Activated CD8-positive, alpha-beta memory T cell treated with anti-CD3 and anti-CD28 coated beads, Interleukin-2, amount 50 U/mL, for 4 hours (primary cell): ENCODE data around the gene SPDYE1.
"Not testable (repeated sequence)": the region's sequence is repeated elsewhere in the genome, so short reads cannot be mapped to it uniquely, and the experiment has no call there.

Experiments
- DNase-seq: peaks from one replicate; pipeline ENCODE4 v3.0.0-alpha.2; 2020

SPDYE1 gene, protein sequence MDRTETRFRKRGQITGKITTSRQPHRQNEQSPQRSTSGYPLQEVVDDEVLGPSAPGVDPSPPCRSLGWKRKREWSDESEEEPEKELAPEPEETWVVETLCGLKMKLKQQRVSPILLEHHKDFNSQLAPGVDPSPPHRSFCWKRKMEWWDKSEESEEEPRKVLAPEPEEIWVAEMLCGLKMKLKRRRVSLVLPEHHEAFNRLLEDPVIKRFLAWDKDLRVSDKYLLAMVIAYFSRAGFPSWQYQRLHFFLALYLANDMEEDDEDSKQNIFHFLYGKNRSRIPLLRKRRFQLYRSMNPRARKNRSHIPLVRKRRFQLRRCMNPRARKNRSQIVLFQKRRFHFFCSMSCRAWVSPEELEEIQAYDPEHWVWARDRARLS

GRCh38 chr7:43997532-43997931, at the start of gene SPDYE1:
TSS of gene SPDYE1 (plus strand) at chr7:43997897. CDS start at chr7:43999950, 2,053 bp downstream.
- DNase-seq, result not testable (repeated sequence)

GRCh38 chr7:43952028-43952427, 45.7 kb upstream of the SPDYE1 start:
- no peak for DNase-seq

DNA sequence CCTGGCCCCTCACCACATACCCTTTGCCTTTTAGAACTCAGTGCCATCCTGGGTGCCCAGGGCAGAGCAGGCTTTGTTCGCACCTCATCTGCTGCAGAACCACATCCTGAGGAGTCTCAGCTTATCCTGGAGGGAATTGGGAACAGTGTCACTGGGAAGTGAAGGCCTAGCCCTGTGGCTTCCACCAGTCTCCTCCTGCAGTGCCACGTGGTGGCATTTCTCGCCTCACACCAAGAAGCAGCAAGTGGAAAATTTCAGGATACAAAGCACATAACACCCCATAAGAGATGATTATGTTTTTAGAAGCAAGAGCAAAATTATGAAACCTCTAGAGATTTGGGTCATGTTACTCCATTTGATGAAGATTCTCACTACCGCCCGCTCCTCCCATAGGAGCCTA, 44.6 kb upstream of the SPDYE1 start:
- no peak for DNase-seq

DNA sequence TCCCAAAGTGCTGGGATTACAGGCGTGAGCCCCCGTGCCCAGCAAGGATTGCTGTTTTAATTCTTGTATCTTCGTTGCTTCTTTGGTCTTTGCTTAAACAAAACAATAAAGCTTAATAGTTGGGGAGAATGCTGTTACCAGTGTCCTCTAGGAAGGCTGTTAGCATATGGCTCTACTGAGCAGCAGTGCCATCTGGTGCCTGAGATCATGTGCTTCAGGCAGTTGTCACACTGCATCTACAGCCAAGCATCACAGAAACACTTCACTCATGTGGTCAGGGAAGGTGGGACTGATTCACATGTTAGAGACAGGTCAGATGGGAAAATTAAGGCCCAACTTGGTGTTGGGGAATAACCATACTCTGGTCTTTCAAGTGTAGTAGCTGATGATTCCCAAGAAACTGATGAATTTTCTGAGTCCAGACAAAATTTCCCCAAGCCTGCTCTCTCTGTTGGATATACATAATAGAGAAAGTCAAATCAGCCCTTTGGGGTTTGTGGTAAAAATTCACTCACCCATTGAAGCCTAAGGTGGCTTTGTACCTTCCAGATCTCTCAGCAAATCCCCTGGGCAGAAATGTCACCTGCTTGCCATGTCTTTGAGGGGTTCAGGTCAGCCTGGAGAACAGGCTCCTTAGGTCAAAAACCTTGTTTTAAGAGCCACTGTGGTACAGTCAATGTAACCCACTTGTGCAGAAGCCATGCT, 43.0 kb upstream of the SPDYE1 start:
- no peak for DNase-seq

- DNase-seq, result no peak
Measured at GRCh38 chr7:43956027-43956426, 41.7 kb upstream of the SPDYE1 start.

DNA sequence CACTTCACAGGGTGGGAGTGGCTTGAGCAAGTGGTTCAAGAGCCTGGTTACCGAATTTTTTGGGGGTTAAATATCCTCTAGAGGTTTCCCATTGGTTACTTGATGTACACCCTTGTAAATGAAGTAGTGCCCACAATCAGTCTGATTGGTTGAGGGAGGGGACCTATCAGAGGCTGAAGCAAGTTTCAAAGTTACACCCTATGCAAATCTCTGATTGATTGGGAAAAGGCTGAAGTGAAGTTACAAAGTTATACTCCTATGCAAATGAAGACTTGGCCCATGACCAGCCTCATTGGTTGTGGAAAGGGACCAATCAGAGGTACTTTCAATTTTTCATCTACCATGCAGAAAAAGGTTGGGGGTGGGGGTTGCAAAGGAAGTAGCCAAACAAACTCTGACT, 36.8 kb upstream of the SPDYE1 start:
- no peak for DNase-seq

GRCh38 chr7:43966392-43966791, 31.3 kb upstream of the SPDYE1 start:
- not testable (repeated sequence) for DNase-seq

- not testable (repeated sequence) for DNase-seq
Measured at GRCh38 chr7:43968172-43969040, 29.3 kb upstream of the SPDYE1 start.

GRCh38 chr7:43969586-43969985, 28.1 kb upstream of the SPDYE1 start:
- not testable (repeated sequence) for DNase-seq

- not testable (repeated sequence) for DNase-seq
Measured at GRCh38 chr7:43970698-43971097, 27.0 kb upstream of the SPDYE1 start.

GRCh38 chr7:43974033-43974573, 23.6 kb upstream of the SPDYE1 start:
- not testable (repeated sequence) for DNase-seq

DNA sequence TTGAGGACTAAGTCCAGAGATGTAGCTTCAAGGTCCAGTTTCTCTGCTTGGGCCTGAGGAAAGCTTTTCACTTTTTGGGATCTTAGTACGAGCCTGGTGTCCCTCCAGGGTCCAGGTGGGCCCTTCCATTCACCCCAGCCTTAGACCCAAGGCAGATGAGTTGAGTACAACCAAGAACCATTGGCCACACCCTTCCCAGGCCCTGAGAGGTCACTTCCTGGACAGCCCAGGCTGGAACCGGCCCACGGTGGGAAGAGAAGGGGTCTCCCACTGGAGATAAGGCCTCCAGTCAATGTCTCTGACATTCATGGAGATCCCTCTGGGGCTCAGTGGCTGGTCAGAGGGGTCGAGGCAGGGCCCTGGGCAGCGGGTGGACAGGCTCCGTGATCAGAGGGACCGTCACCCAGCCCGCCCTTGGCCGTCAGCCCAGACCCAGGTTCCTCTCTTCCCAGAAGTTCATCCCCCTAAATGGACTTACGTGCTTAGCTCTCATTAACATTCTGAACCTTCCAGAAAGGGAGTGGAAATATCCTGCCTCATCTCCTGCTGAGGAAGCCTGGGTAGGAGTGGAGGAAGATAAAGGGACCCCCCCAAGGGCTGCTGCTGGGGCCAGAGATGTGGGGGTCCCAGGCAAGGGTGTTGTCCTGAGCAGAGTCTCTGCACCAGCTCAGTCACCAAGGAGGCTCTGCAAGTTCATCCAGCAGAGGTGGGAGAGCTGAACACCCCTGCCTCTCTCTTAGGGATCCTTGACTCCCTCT, 22.8 kb upstream of the SPDYE1 start:
- DNase-seq, result not testable (repeated sequence)

DNA sequence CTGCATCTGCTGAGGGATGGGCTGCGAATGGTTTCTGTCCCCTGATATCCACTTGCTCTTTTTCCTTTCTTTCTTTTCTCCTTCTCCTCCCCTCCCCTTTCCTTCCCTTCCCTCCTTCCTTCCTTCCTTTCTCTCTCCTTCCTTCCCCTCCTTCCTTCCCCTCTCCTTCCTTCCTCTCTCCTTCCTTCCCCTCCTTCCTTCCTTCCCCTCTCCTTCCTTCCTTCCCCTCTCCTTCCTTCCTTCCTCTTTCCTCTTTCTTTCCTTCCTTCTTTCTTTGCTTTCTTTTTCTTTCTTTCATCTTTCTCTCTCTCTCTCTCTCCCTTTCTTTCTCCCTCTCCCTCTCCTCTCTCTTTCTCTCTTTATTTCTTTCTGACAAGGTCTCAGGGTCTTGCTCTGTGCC, 20.2 kb upstream of the SPDYE1 start:
- DNase-seq, result no peak

GRCh38 chr7:43978102-43978501, 19.6 kb upstream of the SPDYE1 start:
- not testable (repeated sequence) for DNase-seq

- not testable (repeated sequence) for DNase-seq
Measured at GRCh38 chr7:43982848-43983247, 14.8 kb upstream of the SPDYE1 start.

- DNase-seq, result not testable (repeated sequence)
Measured at GRCh38 chr7:43983736-43984135, 14.0 kb upstream of the SPDYE1 start.

DNA sequence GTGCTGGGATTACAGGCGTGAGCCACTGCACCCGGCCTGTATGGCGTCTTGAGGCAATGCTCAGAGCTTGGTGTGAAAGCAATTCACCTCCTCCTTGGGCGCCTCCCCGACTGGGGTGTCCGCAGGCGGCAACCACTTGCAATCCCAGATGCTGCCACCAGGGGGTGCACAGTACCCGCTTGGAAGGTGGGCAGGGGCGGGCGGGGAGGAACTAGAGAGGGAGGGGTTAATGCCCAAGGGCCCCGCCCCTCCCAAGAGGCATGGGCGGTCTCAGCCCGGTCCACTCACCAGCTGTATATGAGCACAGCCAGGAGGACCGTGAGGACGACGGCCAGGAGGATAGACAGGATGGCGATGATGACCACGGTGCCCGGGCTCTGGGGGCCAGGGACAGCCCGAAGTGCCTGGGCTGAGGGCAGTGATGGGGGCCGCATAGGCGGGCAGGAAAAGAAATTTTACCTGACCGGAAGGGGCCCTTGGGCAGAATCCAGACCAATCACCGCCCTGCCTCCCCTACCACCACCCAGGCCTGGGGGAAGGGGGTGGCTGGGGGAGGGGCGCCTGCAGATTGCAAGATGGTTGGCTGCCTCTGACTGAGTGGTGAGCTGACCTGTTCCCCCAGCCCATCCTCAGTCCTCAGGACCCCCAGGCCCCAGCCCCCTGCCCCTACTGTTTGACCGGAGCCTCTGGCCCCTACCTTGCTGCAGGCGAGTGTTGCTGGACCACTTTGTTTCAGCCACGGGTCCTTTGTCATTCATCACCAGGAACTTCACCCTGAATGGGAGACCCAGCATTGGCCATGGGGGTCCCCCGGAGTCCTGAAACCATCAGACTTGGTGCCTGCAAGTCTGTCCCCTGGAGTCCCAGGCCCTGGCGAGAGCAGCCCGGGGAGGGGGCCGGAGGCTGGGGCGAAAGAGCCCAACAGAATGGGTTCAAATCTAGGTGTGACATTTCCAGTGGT, 11.5 kb upstream of the SPDYE1 start:
- peak; percentile 87 for DNase-seq

DNA sequence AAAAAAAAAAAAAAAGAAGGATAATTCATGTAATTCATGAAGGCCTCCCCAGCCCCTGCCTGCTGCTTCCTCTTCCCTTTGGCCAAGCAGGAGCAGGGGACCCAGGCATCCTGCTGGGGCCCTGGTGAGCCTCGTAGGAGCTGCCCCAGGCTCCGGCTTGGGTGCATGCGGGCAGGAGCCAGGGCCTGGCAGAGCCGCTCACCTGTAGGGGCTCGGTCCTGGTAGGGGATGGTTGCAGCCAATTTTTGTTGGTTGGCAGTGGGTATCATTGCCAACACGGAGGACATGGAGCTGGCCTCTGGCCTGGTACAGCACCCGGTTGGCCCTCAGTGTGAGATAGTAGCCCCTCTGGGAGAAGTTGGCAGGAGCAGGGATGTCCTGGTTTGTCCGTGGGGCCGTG, 10.2 kb upstream of the SPDYE1 start:
- not testable (repeated sequence) for DNase-seq

GRCh38 chr7:43990011-43990585, 7.6 kb upstream of the SPDYE1 start:
- not testable (repeated sequence) for DNase-seq

DNA sequence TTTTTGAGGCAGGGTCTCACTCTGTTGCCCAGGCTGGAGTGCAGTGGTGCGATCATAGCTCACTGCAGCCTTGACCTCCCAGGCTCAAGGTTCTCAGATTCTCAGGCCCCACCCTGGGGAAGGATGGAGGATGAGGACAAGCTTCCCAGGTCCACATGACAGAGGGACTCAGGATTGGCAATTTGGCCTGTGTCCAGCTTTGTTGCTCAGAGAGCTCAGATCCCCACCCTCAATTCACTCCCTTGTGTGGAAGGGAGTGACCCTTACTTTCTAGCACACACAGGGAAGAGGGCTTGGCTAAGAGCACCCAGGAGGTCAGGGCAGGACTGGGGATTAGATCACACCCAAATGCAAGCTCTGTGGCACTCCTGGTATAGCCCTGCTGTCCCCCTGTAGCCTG, 6.9 kb upstream of the SPDYE1 start:
- not testable (repeated sequence) for DNase-seq
